A673 (cell line): ENCODE measurements around the gene ZBTB25.

Experiments used
- CTCF ChIP-seq: fragments of 300-800, 200-600 bp; sonication (generic); conservative IDR thresholded peaks from 2 replicates; pipeline ENCODE4 v1.5.1; 2017; ENCODE audit warnings: low read depth, mild to moderate bottlenecking, antibody characterized with exemption, low read length, moderate library complexity, mixed read lengths
- EZH2 ChIP-seq: fragments of 200-600 bp; sonication (generic); IDR thresholded peaks from 2 replicates; pipeline ENCODE4 v1.6.1; 2017; ENCODE audit warnings: borderline replicate concordance, low read depth, mild to moderate bottlenecking, mixed read lengths, antibody characterized with exemption, low read length; ENCODE audit not compliant: poor library complexity, severe bottlenecking

GRCh38 chr14:64465191-64465822 lies 38.3 kb downstream of the ZBTB25 start, which contains the start of gene AKAP5:
- TF ChIP-seq CTCF, result no peak
- TF ChIP-seq EZH2, result no peak
